HG03139 (cell line): ENCODE results near the gene CT45A10.
"Not testable (repeated sequence)": the region's sequence is repeated elsewhere in the genome, so short reads cannot be mapped to it uniquely, and the experiment has no call there.

Experiments
- ATAC-seq: cut with Tn5 transposase; IDR thresholded peaks from one replicate; pipeline ENCODE4 v1.9.1; 2021; ENCODE audit not compliant: unreplicated experiment

CT45A10 gene

GRCh38 chrX:135893294-135893817 lies at the start of gene CT45A10, which contains the start of gene SAGE1:
Gene CT45A10, minus strand, starts transcription at chrX:135893444. Its CDS starts 8,100 bp downstream, at chrX:135885344.
Gene SAGE1, plus strand, starts transcription at chrX:135893716. Its CDS starts 2,527 bp downstream, at chrX:135896243.
- ATAC-seq: no peak

GRCh38 chrX:135931644-135932487 lies 38.6 kb upstream of the CT45A10 start:
- no peak for ATAC-seq

DNA sequence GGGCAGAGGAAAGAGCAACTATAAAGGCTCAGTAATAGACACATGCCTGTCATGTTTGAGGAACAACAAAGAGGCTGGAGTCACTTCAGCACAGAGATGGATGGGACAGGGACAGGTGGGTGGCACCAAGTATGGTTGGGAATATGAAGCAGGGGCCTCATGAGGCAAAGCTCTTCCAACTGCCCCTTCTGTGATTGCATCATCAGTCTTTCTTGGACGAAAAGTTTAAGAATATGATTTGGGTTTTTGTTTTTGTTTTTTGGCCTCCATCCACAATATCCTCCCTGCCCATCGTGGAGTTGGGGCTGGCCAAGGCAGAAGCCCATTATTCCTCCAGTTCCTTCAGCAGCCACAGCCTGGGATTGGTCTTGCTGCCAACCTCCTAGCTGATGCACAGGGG lies 34.7 kb upstream of the CT45A10 start:
- ATAC-seq: no peak

DNA sequence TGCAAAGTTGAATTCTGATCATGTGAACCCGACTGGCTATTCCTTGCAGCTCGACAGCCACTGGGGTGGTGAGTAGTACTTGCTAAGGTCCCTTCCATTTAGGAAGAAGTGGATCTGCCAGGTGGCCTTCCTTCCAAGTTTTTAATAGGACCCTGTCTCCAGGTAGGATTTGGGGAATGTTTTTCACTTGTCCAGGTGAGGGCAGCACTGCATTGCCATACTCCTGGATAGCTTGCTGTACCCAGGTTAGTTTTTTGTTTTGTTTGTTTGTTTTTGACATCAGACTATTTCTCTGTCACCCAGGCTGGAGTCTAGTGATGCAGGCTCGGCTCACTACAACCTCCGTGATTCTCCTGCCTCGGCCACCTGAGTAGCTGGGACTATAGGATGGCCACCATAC lies 30.1 kb upstream of the CT45A10 start:
- no peak for ATAC-seq

GRCh38 chrX:135920516-135920915 lies 27.3 kb upstream of the CT45A10 start:
- not testable (repeated sequence) for ATAC-seq

DNA sequence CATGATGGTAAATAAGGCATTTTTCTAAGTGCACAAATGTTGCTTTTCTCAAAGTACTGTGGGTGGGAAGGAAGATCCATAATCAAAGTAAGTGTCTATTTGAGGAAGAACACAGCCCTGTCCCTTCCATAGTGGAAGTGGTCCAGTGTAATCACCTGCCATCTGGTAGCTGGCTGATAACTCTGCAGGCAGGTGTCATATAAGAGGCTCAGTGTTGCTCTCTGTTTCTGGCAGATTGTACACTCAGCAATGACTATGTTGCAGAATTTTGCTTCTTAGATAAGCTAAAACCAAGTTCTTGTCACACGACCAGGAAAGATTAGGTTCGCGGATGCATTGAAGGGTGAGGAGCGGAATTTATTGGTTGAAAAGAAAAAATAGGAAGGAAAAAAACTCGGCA lies 21.2 kb upstream of the CT45A10 start:
- no peak for ATAC-seq

DNA sequence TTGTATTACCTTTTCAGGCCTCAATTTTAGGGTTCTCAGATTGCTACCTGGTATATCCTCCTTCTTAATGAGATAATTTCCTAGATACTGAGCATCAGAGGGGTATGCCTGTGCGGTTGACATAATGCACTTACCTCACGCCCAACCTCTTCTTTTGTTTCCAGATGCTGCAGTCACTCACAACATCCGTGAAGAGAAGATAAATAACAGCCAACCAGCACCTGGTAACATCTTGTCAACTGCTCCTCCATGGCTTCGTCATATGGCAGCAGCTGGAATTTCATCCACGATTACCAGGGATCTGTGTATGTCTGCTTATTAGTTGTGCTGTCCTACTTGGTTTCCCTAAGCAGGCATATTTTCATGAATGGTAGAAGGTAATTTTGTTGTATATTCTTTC lies 17.0 kb upstream of the CT45A10 start:
- ATAC-seq: no peak

DNA sequence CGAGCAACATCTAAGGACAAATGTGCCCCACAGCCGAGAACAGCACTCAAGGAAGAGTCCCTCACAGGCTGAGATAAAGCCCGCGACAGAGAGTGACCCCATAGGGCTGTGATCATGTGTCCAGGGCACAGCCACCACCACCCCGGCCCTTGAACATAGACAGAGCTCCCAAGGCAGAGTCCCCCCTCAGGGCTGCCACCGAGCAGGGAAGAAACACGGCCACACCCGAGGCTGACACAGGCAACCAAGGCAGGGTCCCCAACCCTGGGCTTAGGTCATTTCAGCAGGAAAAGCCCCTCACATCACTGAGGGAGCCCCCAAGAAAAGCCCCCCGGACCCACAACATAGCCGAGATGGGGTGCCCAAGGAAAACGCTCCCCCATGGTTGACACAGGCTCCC lies 463 bp downstream of the CT45A10 start:
- no peak for ATAC-seq

DNA sequence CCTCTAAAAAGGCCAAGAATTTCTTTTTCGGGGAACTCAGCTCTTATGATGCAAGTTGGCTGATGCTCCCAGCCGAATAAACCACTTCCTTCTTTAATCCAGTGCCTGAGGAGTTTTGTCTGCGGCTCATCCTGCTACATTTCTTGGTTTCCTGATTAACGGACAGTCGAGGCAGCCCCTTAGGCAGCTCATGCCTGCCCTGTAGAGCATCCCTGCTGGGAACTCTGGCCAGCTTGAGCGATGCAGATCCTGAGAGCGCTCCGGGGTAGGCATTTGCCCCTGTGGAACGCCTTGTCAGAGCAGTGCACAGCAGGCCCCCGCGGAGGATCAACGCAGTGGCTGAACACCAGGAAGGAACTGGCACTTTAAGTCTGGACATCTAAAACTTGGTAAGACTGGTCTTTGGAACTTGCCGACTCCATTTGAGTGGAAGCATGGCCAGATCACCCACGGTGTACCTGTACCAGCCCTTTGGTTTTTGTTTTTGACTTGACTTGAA lies 3.1 kb downstream of the CT45A10 start:
- ATAC-seq: no peak

DNA sequence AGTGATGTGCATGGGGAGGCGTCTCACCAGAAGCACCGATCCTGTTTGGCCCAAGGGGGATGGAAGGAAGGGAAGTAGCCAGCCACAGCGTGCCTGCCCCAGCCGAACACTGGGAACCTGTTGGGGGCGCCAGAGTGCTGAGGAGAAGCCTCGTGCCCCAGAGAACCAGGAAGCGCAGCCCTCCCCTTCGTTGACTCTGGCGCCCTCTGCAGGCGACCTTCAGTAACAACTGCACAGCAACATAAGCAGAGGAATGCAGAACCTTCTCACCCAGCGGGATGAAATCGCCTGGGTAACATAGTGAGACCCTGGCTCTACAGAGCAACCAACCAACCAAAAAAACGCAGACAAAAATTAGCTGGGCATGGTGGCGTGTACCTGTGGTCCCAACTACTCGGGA lies 4.3 kb downstream of the CT45A10 start:
- not testable (repeated sequence) for ATAC-seq

DNA sequence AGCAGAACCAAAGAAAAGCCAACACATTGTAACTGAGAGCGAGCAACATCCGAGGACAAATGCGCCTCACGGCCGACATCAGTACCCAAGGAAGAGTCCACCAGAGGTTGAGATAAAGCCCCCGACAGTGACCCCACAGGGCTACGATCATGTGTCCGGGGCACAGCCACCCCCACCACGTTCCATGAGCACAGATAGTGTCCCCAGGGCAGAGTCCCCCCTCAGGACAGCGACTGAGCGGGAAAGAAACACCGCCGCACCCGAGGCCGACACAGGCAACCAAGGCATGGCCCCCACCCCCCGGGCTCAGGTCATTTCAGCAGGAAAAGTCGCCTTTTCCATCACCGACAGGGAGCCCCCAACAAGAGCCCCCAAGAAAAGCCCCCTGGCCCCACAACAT lies 5.0 kb downstream of the CT45A10 start:
- ATAC-seq: not testable (repeated sequence)

DNA sequence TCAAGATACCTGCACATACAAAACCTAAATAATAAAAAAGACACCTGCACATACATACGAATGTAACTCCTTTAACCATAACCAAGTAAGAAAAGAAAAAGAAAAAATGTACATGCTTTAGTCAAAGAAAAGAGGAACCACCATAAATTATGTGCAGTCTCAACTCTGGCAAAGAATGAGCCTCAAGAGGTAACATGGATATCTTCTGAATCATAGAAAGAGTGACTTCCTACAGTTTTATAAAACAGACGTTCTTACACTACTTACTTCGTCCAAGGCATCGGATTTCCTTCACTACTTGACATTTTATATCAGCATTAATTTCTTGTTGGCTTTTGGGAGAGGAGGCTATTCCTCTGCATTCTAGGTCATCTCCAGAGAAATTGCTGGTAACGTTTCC lies 10.5 kb downstream of the CT45A10 start:
- ATAC-seq: not testable (repeated sequence)

GRCh38 chrX:135871712-135872111 lies 21.5 kb downstream of the CT45A10 start, which contains the start of gene CT45A9:
Gene CT45A9, minus strand, starts transcription at chrX:135871812. Its CDS starts 3,751 bp downstream, at chrX:135868061.
- not testable (repeated sequence) for ATAC-seq

DNA sequence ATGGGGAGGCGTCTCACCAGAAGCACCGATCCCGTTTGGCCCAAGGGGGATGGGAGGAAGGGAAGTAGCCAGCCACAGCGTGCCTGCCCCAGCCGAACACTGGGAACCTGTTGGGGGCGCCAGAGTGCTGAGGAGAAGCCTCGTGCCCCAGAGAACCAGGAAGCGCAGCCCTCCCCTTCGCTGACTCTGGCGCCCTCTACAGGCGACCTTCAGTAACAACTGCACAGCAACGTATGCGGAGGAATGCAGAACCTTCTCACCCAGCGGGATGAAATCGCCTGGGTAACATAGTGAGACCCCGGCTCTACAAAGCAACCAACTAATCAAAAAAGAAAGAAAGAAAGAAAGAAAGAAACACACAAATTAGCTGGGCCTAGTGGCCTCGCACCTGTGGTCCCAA lies 38.8 kb downstream of the CT45A10 start, which contains the start of gene CT45A8:
CT45A8 (minus strand) TSS at position 101 of the 400 bp plus-strand sequence. CDS start 3,755 bp downstream, outside the sequence.
- ATAC-seq: not testable (repeated sequence)

DNA sequence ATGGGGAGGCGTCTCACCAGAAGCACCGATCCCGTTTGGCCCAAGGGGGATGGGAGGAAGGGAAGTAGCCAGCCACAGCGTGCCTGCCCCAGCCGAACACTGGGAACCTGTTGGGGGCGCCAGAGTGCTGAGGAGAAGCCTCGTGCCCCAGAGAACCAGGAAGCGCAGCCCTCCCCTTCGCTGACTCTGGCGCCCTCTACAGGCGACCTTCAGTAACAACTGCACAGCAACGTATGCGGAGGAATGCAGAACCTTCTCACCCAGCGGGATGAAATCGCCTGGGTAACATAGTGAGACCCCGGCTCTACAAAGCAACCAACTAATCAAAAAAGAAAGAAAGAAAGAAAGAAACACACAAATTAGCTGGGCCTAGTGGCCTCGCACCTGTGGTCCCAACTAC lies 56.1 kb downstream of the CT45A10 start, which contains the start of gene CT45A7:
CT45A7 (minus strand) TSS at position 101 of the 400 bp plus-strand sequence. CDS start 3,747 bp downstream, outside the sequence.
- not testable (repeated sequence) for ATAC-seq
